Uterus (tissue), 4 donors: ENCODE data around the gene OR1S1. TPM values are rescaled to one million over a fixed set of nuclear protein-coding genes. Genes with fewer than 3 reads are reported as not detected.

Source experiments
- DNase-seq, 2 donors: peaks; one replicate each; pipeline ENCODE4 v3.0.0-alpha.2; 2019 to 2020
- H3K27ac ChIP-seq, 2 donors: fragments of 200-600 bp; sonication (generic); 1 replicate in 1 of 2; 2 replicates in 1 of 2; pipeline ENCODE4 v1.5.1; 2016 to 2018
- H3K27me3 ChIP-seq, 2 donors: fragments of 200-600 bp; sonication (generic); one replicate each; pipeline ENCODE4 v1.5.1; 2018 to 2019; ENCODE audit warnings: control low read depth in 1 of 2
- H3K36me3 ChIP-seq, 2 donors: fragments of 200-600 bp; sonication (generic); one replicate each; pipeline ENCODE4 v1.5.1; 2019; ENCODE audit warnings: control low read depth in 1 of 2
- H3K4me1 ChIP-seq, 2 donors: fragments of 200-600 bp; sonication (generic); one replicate each; pipeline ENCODE4 v1.5.1; 2018 to 2019; ENCODE audit warnings: control low read depth in 1 of 2
- H3K4me3 ChIP-seq, 2 donors: fragments of 200-600 bp; sonication (generic); 1 replicate in 1 of 2; 2 replicates in 1 of 2; pipeline ENCODE4 v1.5.1; 2018 to 2019; ENCODE audit warnings: mild to moderate bottlenecking in 1 of 2
- H3K9me3 ChIP-seq, 2 donors: fragments of 200-600 bp; sonication (generic); one replicate each; pipeline ENCODE4 v1.5.1; 2019; ENCODE audit warnings: control low read depth in 1 of 2
- CTCF ChIP-seq, 4 experiments: fragments of 200-600 bp in 2 of 4; fragments of 450-650 bp in 2 of 4; sonication (generic) in 2 of 4; IDR thresholded peaks; one replicate each; pipeline ENCODE4 v1.5.1; 2016 to 2019; ENCODE audit warnings: antibody characterized with exemption in 4 of 4, mild to moderate bottlenecking in 2 of 4, moderate library complexity in 1 of 4
- POLR2A ChIP-seq, 2 donors: fragments of 450-650 bp; IDR thresholded peaks; one replicate each; pipeline ENCODE4 v1.6.1; 2016; ENCODE audit warnings: antibody characterized with exemption in 2 of 2, mild to moderate bottlenecking in 1 of 2, moderate library complexity in 1 of 2
- intact Hi-C: fragments of 100-400 bp; cut with DNase I; formaldehyde crosslinking; loops from one replicate; pipeline ENCODE4 v1.15.1; 2023; ENCODE audit warnings: low total_unique reads
- total RNA-seq, 4 donors: library from RNA; depleted of rRNA in 3 of 4; stranded (reverse); fragments of >200 nt in 3 of 4; gene quantifications; one replicate each; pipeline versions ENCODE4 v1.1.0 to v1.2.4, GENCODE V29; 2014 to 2023
- donor health status: DM: yes; HTN: yes; CAD: no.

Gene OR1S1
- total RNA-seq, 4 donors from 2014 or later, result not detected

- H3K27me3 ChIP-seq, result no peaks in the 10 kb centered on the region
- DNase-seq, result no peak
- H3K36me3 ChIP-seq, result no peaks in the 10 kb centered on the region
- intact Hi-C loops, result no loop called here
- H3K4me1 ChIP-seq, result no peaks in the 10 kb centered on the region
- no peaks in the 10 kb centered on the region for H3K9me3 ChIP-seq
- H3K4me3 ChIP-seq, result no peak overlapping the region
- H3K27ac ChIP-seq, result no peak overlapping the region
- TF ChIP-seq CTCF (IDR thresholded peaks at IDR 0.05), result no peak
- TF ChIP-seq POLR2A (IDR thresholded peaks at IDR 0.05), result no peak
Measured at GRCh38 chr11:58193391-58193790, 19.1 kb upstream of the OR1S1 start.

- Histone ChIP-seq H3K27me3 (no peaks in the 10 kb centered on the region), H3K9me3 (no peaks in the 10 kb centered on the region), H3K4me1 (no peaks in the 10 kb centered on the region), H3K4me3 (no peak overlapping the region), H3K27ac (no peak overlapping the region), H3K36me3 (no peaks in the 10 kb centered on the region)
- intact Hi-C loops, result no loop called here
- DNase-seq, result no peak
- no peak for TF ChIP-seq CTCF (IDR thresholded peaks at IDR 0.05)
- TF ChIP-seq POLR2A (IDR thresholded peaks at IDR 0.05), result no peak
Measured at GRCh38 chr11:58195939-58196338, 16.6 kb upstream of the OR1S1 start.

- H3K4me1 ChIP-seq, result no peaks in the 10 kb centered on the region
- H3K36me3 ChIP-seq, result no peaks in the 10 kb centered on the region
- intact Hi-C loops, result no loop called here
- no peaks in the 10 kb centered on the region for H3K27me3 ChIP-seq
- no peaks in the 10 kb centered on the region for H3K9me3 ChIP-seq
- no peak for TF ChIP-seq POLR2A (IDR thresholded peaks at IDR 0.05)
- DNase-seq, result no peak
- H3K4me3 ChIP-seq, result no peak overlapping the region
- H3K27ac ChIP-seq, result no peak overlapping the region
Measured at GRCh38 chr11:58199271-58199670, 13.2 kb upstream of the OR1S1 start.

GRCh38 chr11:58204042-58204441 lies 8.5 kb upstream of the OR1S1 start, which contains the start of gene OR1S2:
OR1S2 (minus strand) TSS chr11:58204142; CDS start chr11:58204142, 0 bp downstream.
- Histone ChIP-seq H3K27ac (no peak within 1 kb of the TSS), H3K9me3 (no peaks in the 10 kb centered on the region), H3K36me3 (no peaks in the 10 kb centered on the region), H3K4me1 (no peaks in the 10 kb centered on the region), H3K4me3 (no peak within 1 kb of the TSS), H3K27me3 (no peaks in the 10 kb centered on the region)
- TF ChIP-seq POLR2A (IDR thresholded peaks at IDR 0.05), result no peak
- no peak for TF ChIP-seq CTCF (IDR thresholded peaks at IDR 0.05)
- no peak for DNase-seq
- intact Hi-C loops, result no loop called here

GRCh38 chr11:58216476-58216875 lies 4.0 kb downstream of the OR1S1 start:
- Histone ChIP-seq H3K27ac (no peak overlapping the region), H3K4me3 (no peak overlapping the region), H3K36me3 (no peaks in the 10 kb centered on the region), H3K27me3 (no peaks in the 10 kb centered on the region), H3K4me1 (no peaks in the 10 kb centered on the region), H3K9me3 (no peaks in the 10 kb centered on the region)
- DNase-seq, result no peak
- TF ChIP-seq POLR2A (IDR thresholded peaks at IDR 0.05) (no peak), CTCF (IDR thresholded peaks at IDR 0.05) (no peak)
- intact Hi-C loops, result no loop called here

GRCh38 chr11:58222721-58223120 lies 10.2 kb downstream of the OR1S1 start:
- DNase-seq, result no peak
- TF ChIP-seq POLR2A (IDR thresholded peaks at IDR 0.05) (no peak), CTCF (IDR thresholded peaks at IDR 0.05) (no peak)
- Histone ChIP-seq H3K9me3 (no peaks in the 10 kb centered on the region), H3K27me3 (no peaks in the 10 kb centered on the region), H3K4me1 (no peaks in the 10 kb centered on the region), H3K36me3 (no peaks in the 10 kb centered on the region), H3K4me3 (no peak overlapping the region), H3K27ac (no peak overlapping the region)
- intact Hi-C loops, result no loop called here
